NCI-H226 (cell line): ENCODE data around the gene RBM20.
A peak's percentile ranks its signal among the peaks of the same experiment; 100 is the strongest.
"Not testable (repeated sequence)": the region's sequence is repeated elsewhere in the genome, so short reads cannot be mapped to it uniquely, and the experiment has no call there.

Experiments used
- DNase-seq: peaks from one replicate; pipeline ENCODE4 v3.0.0-alpha.2; 2015

RBM20 gene

GRCh38 chr10:110625951-110626855 lies 17.9 kb upstream of the RBM20 start:
- no peak for DNase-seq

- DNase-seq: no peak
Measured at GRCh38 chr10:110628161-110628560, 16.0 kb upstream of the RBM20 start.

- DNase-seq: peak; percentile 38
Measured at GRCh38 chr10:110629680-110630191, 14.4 kb upstream of the RBM20 start.

GRCh38 chr10:110631934-110632333 lies 12.2 kb upstream of the RBM20 start:
- no peak for DNase-seq

- DNase-seq: peak; percentile 20
Measured at GRCh38 chr10:110632591-110633215, 11.4 kb upstream of the RBM20 start.

- DNase-seq: no peak
Measured at GRCh38 chr10:110634527-110635209, 9.5 kb upstream of the RBM20 start.

- no peak for DNase-seq
Measured at GRCh38 chr10:110636572-110636931, 7.6 kb upstream of the RBM20 start.

- no peak for DNase-seq
Measured at GRCh38 chr10:110636932-110637557, 7.1 kb upstream of the RBM20 start.

- DNase-seq: no peak
Measured at GRCh38 chr10:110637558-110638053, 6.5 kb upstream of the RBM20 start.

GRCh38 chr10:110638319-110638718 lies 5.8 kb upstream of the RBM20 start:
- no peak for DNase-seq

GRCh38 chr10:110639046-110639445 lies 5.1 kb upstream of the RBM20 start:
- not testable (repeated sequence) for DNase-seq

- not testable (repeated sequence) for DNase-seq
Measured at GRCh38 chr10:110639858-110640257, 4.3 kb upstream of the RBM20 start.

GRCh38 chr10:110641256-110641655 lies 2.9 kb upstream of the RBM20 start:
- DNase-seq: no peak

GRCh38 chr10:110642204-110643034 lies 1.7 kb upstream of the RBM20 start:
- DNase-seq: no peak

- no peak for DNase-seq
Measured at GRCh38 chr10:110643035-110643652, 992 bp upstream of the RBM20 start.

- no peak for DNase-seq
Measured at GRCh38 chr10:110644598-110645462, 694 bp downstream of the RBM20 start.

- DNase-seq: no peak
Measured at GRCh38 chr10:110646417-110647135, 2.4 kb downstream of the RBM20 start.

- no peak for DNase-seq
Measured at GRCh38 chr10:110647136-110647430, 2.9 kb downstream of the RBM20 start.

- DNase-seq: no peak
Measured at GRCh38 chr10:110648692-110649346, 4.7 kb downstream of the RBM20 start.
